Gastroesophageal sphincter (tissue), 3 donors: ENCODE measurements around the gene FHIT.

Experiments
- EP300 ChIP-seq: sonication (generic); formaldehyde crosslinking; IDR thresholded peaks from one replicate; pipeline ENCODE4 v1.6.1; 2017; ENCODE audit warnings: antibody characterized with exemption, mild to moderate bottlenecking
- POLR2AphosphoS5 ChIP-seq: sonication (generic); formaldehyde crosslinking; IDR thresholded peaks from one replicate; pipeline ENCODE4 v1.6.1; 2017; ENCODE audit warnings: antibody characterized with exemption
- TF ChIP-seq, protein P1 (sequence below), 4 experiments: fragments of 200-600 bp in 2 of 4; fragments of 450-650 bp in 2 of 4; sonication (generic) in 1 of 4; IDR thresholded peaks; one replicate each; pipeline ENCODE4 v1.5.1; 2017 to 2019; ENCODE audit warnings: antibody characterized with exemption in 4 of 4, mild to moderate bottlenecking in 2 of 4, moderate library complexity in 2 of 4

DNA sequence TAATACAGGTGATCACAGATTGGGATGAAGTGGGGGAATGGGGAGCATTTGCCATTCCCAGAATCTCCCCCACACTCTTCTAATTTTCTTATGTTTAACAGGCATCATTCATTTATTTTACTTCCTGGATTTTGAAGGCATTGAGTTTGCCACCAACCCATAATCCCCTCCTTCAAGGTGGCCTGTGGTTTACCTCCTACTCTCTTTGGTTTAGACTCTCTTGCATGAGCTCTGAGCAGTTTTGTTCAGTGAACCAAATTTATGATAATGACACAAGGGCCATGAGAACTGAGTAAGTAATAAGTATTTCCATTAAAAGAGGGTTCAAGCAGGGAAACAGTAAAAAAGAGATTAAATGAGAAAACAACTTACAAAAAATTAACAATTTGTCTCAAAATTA, 1498.3 kb downstream of the FHIT start:
- TF ChIP-seq, protein P1, sequence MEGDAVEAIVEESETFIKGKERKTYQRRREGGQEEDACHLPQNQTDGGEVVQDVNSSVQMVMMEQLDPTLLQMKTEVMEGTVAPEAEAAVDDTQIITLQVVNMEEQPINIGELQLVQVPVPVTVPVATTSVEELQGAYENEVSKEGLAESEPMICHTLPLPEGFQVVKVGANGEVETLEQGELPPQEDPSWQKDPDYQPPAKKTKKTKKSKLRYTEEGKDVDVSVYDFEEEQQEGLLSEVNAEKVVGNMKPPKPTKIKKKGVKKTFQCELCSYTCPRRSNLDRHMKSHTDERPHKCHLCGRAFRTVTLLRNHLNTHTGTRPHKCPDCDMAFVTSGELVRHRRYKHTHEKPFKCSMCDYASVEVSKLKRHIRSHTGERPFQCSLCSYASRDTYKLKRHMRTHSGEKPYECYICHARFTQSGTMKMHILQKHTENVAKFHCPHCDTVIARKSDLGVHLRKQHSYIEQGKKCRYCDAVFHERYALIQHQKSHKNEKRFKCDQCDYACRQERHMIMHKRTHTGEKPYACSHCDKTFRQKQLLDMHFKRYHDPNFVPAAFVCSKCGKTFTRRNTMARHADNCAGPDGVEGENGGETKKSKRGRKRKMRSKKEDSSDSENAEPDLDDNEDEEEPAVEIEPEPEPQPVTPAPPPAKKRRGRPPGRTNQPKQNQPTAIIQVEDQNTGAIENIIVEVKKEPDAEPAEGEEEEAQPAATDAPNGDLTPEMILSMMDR (IDR thresholded peaks at IDR 0.05) = no peak
- TF ChIP-seq POLR2AphosphoS5 = no peak
- no peak for TF ChIP-seq EP300
